Measurements from ENCODE around the gene CLIP2.
"Not testable (repeated sequence)": the region's sequence is repeated elsewhere in the genome, so short reads cannot be mapped to it uniquely, and the experiment has no call there.

CLIP2 gene

DNA sequence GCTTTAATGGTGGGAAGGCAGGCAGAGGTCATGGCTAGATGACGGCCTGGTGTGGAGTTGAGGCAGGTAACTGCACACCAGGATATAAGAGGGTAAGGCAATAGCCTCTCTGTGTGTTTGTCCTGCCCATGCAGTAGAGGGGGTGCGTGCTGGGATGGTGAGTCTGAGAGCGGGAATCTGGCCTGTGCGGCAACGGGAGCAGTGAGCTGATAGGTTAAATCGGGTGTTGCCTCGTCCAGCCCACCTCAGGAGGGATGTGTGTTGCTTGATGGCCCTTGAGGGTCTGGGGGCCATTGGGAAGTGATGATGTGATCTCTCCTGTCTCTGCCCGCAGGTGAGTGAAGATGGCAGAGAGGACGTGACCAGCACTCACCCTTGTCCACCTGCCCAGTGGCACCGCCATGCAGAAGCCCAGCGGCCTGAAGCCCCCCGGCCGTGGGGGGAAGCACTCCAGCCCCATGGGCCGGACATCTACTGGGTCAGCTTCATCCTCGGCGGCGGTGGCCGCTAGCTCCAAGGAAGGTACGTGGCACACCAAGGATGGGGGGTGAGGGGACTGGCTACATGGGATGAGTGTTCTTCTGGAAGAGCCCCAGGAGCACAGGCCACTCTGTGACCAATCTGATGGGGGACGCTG lies 28.1 kb downstream of the CLIP2 start:
- TF ChIP-seq, protein P1, sequence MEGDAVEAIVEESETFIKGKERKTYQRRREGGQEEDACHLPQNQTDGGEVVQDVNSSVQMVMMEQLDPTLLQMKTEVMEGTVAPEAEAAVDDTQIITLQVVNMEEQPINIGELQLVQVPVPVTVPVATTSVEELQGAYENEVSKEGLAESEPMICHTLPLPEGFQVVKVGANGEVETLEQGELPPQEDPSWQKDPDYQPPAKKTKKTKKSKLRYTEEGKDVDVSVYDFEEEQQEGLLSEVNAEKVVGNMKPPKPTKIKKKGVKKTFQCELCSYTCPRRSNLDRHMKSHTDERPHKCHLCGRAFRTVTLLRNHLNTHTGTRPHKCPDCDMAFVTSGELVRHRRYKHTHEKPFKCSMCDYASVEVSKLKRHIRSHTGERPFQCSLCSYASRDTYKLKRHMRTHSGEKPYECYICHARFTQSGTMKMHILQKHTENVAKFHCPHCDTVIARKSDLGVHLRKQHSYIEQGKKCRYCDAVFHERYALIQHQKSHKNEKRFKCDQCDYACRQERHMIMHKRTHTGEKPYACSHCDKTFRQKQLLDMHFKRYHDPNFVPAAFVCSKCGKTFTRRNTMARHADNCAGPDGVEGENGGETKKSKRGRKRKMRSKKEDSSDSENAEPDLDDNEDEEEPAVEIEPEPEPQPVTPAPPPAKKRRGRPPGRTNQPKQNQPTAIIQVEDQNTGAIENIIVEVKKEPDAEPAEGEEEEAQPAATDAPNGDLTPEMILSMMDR (IDR thresholded peaks at IDR 0.05; ENCODE audit: low read depth, low read length): no peak
- Histone ChIP-seq H3K36me3 (no peaks in the 10 kb centered on the region), H3K4me3 (ENCODE audit: low read depth, low read length) (no peak overlapping the region), H3K9me3 (no peaks in the 10 kb centered on the region), H3K4me1 (no peaks in the 10 kb centered on the region), H3K27me3 (no peaks in the 10 kb centered on the region)
- no peak for DNase-seq

GRCh38 chr7:74318043-74318442 lies 28.8 kb downstream of the CLIP2 start:
- DNase-seq: no peak
- Histone ChIP-seq H3K4me1 (no peaks in the 10 kb centered on the region), H3K4me3 (ENCODE audit: low read depth, low read length) (no peak overlapping the region), H3K9me3 (no peaks in the 10 kb centered on the region), H3K27me3 (no peaks in the 10 kb centered on the region), H3K36me3 (no peaks in the 10 kb centered on the region)
- TF ChIP-seq, protein P1 (IDR thresholded peaks at IDR 0.05; ENCODE audit: low read depth, low read length): no peak

DNA sequence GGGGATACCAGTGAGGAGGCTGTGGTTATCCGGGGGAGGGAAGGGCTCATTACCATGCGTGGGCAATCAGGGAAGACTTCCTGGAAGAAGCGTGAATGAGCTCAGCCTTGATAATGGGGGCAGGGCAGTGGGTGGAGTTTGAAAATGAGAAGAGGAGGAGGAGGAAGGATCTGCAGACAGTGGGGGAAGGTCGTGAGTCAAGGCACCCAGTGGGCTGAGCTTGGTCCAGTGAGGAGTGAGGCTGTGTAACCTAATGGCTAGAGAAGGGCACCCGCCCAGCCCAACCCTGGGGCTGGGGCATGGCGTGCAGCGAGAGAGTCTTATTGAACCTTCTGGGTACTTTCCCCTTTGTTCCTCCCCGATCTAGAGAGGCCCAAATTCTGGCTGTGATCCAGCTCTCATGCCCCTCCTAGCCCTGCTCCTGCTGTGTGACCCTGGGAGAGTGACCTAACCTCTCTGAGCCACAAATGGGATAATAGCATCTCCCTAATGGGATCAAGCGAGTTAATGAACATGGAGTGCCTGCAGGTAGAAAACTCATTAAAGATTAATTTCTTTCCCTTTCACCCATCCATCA lies 31.5 kb downstream of the CLIP2 start:
- TF ChIP-seq, protein P1 (IDR thresholded peaks at IDR 0.05; ENCODE audit: low read depth, low read length): no peak
- Histone ChIP-seq H3K9me3 (no peaks in the 10 kb centered on the region), H3K4me1 (no peaks in the 10 kb centered on the region), H3K36me3 (no peaks in the 10 kb centered on the region), H3K4me3 (ENCODE audit: low read depth, low read length) (no peak overlapping the region), H3K27me3 (no peaks in the 10 kb centered on the region)
- no peak for DNase-seq

- H3K36me3 ChIP-seq, DNase-seq, H3K4me1 ChIP-seq: not testable (repeated sequence)
These were observed 33.7 kb downstream of the CLIP2 start for GRCh38 chr7:74322892-74323291.

DNA sequence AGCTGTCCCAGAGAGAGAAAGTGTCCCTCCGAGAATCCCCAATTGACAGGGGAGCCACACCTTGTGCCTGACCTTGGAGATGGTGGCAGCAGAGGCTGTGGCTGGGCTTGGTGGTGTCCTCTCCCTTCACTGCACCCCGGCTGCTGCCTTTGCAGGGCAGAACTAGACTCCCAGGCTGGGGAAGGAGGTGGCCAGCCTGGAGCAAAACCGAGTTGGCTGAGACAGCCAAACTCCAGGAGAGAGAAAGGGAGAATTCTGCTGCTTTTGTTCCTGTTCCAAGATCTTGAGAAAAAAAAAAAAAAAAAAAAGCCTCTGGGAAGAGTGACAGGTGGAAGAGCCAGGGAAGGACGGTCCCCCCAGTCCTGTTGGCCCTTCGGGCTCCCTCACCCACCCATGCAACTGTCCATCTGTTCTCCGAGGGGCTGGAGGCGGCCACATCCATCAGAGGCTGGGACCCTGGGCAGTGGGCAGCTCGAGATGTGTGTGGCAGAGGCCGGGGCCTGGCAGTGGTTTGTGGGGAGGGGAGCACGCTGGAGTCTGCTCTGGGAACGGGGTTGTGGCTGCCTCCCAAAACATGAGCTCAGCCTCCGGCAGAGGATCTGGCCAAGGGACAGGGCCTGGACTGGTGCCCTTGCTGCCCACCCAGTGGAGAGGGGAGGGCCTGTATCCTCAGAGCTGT lies 35.5 kb downstream of the CLIP2 start:
- Histone ChIP-seq H3K4me3 (ENCODE audit: low read depth, low read length) (no peak overlapping the region), H3K36me3 (no peaks in the 10 kb centered on the region), H3K4me1 (no peaks in the 10 kb centered on the region), H3K9me3 (no peaks in the 10 kb centered on the region), H3K27me3 (no peaks in the 10 kb centered on the region)
- TF ChIP-seq, protein P1 (IDR thresholded peaks at IDR 0.05; ENCODE audit: low read depth, low read length): no peak
- no peak for DNase-seq

More at GRCh38 chr7:74322892-74323291, 33.7 kb downstream of the CLIP2 start:
- H3K9me3 ChIP-seq; H3K4me3 ChIP-seq (ENCODE audit: low read depth, low read length); H3K27me3 ChIP-seq: not testable (repeated sequence)

DNA sequence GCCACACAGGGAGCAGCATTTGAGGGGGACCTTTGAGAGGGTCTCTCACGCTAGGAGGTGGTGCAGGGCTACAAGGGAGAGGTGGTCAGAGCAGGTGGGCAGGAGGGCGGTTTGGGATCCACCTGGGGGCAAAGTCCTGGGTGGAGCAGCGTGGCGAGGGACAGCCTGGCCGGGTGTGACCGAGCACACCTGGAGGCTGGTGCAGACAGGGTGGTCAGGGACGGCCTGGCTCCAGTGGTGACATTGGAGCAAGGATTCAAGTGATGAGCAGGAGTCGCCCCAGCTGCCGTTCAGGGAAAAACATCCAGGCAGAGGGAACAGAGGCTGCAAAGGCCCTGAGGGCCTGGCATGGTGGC lies 36.0 kb downstream of the CLIP2 start:
- Histone ChIP-seq H3K27me3 (no peaks in the 10 kb centered on the region), H3K9me3 (no peaks in the 10 kb centered on the region), H3K4me1 (no peaks in the 10 kb centered on the region), H3K4me3 (ENCODE audit: low read depth, low read length) (no peak overlapping the region), H3K36me3 (no peaks in the 10 kb centered on the region)
- DNase-seq: no peak
- TF ChIP-seq, protein P1 (IDR thresholded peaks at IDR 0.05; ENCODE audit: low read depth, low read length): no peak
